Sigmoid colon (tissue), 4 donors: ENCODE measurements around the gene CPA1.

ENCODE experiments used
- EP300 ChIP-seq, 4 donors: sonication (generic); formaldehyde crosslinking; IDR thresholded peaks; one replicate each; pipeline ENCODE4 v1.6.1; 2017; ENCODE audit warnings: antibody characterized with exemption in 4 of 4
- POLR2A ChIP-seq, 2 donors: fragments of 450-650 bp; IDR thresholded peaks; one replicate each; pipeline ENCODE4 v1.6.1; 2016; ENCODE audit warnings: antibody characterized with exemption in 2 of 2, mild to moderate bottlenecking in 2 of 2, moderate library complexity in 2 of 2
- POLR2AphosphoS5 ChIP-seq, 4 donors: sonication (generic); formaldehyde crosslinking; IDR thresholded peaks; one replicate each; pipeline ENCODE4 v1.6.1; 2017; ENCODE audit warnings: antibody characterized with exemption in 4 of 4
- TF ChIP-seq, protein P1 (sequence below), 4 experiments: fragments of 450-650 bp in 3 of 4; fragments of 200-600 bp in 1 of 4; IDR thresholded peaks; one replicate each; pipeline ENCODE4 v1.5.1; 2016 to 2019; ENCODE audit warnings: antibody characterized with exemption in 4 of 4, mild to moderate bottlenecking in 3 of 4, moderate library complexity in 2 of 4

GRCh38 chr7:130425796-130426195 lies 45.5 kb downstream of the CPA1 start:
- TF ChIP-seq POLR2A (IDR thresholded peaks at IDR 0.05) (no peak), POLR2AphosphoS5 (IDR thresholded peaks at IDR 0.05) (no peak), EP300 (IDR thresholded peaks at IDR 0.05) (no peak)
- TF ChIP-seq, protein P1, sequence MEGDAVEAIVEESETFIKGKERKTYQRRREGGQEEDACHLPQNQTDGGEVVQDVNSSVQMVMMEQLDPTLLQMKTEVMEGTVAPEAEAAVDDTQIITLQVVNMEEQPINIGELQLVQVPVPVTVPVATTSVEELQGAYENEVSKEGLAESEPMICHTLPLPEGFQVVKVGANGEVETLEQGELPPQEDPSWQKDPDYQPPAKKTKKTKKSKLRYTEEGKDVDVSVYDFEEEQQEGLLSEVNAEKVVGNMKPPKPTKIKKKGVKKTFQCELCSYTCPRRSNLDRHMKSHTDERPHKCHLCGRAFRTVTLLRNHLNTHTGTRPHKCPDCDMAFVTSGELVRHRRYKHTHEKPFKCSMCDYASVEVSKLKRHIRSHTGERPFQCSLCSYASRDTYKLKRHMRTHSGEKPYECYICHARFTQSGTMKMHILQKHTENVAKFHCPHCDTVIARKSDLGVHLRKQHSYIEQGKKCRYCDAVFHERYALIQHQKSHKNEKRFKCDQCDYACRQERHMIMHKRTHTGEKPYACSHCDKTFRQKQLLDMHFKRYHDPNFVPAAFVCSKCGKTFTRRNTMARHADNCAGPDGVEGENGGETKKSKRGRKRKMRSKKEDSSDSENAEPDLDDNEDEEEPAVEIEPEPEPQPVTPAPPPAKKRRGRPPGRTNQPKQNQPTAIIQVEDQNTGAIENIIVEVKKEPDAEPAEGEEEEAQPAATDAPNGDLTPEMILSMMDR (IDR thresholded peaks at IDR 0.05): no peak
